ENCODE measurements around the gene HECTD4. TPM values are rescaled to one million over a fixed set of nuclear protein-coding genes. Genes with fewer than 3 reads are reported as not detected.
"Not testable (repeated sequence)": the region's sequence is repeated elsewhere in the genome, so short reads cannot be mapped to it uniquely, and the experiment has no call there.

HECTD4 gene
- total RNA-seq, 1 experiment from 2014 or later = 32.5 TPM

DNA sequence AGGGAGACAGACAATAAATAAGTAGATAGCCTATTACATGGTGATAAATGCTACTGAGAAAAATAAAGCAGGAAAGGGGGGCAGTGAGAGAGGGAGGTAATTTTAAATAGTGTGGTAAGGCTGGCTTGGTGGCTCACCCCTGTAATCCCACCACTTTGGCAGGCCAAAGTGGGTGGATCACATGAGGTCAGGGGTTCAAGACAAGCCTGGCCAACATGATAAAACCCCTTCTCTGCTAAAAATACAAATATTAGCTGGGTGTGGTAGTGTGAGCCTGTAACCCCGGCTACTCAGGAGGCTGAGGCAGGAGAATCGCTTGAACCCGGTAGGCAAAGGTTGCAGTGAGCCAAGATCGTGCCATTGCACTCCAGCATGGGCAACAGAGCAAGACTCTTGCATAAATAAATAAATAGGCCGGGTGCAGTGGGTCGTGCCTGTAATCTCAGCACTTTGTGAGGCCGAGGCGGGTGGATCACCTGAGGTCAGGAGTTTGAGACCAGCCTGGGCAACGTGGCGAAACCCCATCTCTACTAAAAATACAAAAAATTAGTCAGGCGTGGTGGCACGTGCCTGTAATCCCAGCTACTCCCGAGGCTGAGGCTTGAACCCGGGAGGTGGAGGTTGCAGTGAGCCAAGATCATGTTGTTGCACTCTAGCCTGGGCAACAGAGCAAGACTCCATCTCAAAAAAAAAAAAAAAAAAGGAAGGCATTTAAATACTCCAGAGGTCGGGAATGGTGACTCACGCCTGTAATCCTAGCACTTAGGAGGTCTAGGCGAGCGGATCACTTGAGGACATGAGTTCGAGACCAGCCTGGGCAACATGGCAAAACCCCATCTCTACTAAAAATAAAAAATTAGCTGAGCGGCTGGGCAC is 271.2 kb downstream of the HECTD4 start:
- Histone ChIP-seq H3K4me2 (ENCODE audit: low read depth, low read length, poor library complexity, severe bottlenecking) (peak overlapping the region; percentile 98), H3K79me2 (ENCODE audit: low read length) (peaks cover 30% of the 10 kb centered on the region), H3K9ac (ENCODE audit: low read length) (peak overlapping the region; percentile 64), H2AFZ (ENCODE audit: low read length) (peak overlapping the region; percentile 65), H3K27ac (ENCODE audit: low read length) (peak overlapping the region; percentile 96), H3K4me1 (ENCODE audit: low read length) (peaks cover 38% of the 10 kb centered on the region), H3K4me3 (ENCODE audit: low read length) (peak overlapping the region; percentile 53; the same call in 1 of the 2 replicates)
- H3K36me3 ChIP-seq (ENCODE audit: insufficient read depth, low read length); H4K20me1 ChIP-seq (ENCODE audit: insufficient read depth, low read depth, low read length); H3K27me3 ChIP-seq (ENCODE audit: low read length); H3K9me2 ChIP-seq (replicated peaks; ENCODE audit: insufficient read depth, low read length); DNase-seq; H3K9me3 ChIP-seq (ENCODE audit: low read length): not testable (repeated sequence)

Small RNA genes within 50 kb of the gene (small RNA-seq; reads per million reads assigned to genes)
- gene RF00019 = not detected

Other genes with a start within 250 kb of the HECTD4 start
- gene RPL6, start 27.2 kb upstream of the HECTD4 start, total RNA-seq (2014; rRNA removed; shearing (Covaris generic); ENCODE audit: low replicate concordance) = 2,259 and 2,811 TPM in 2 replicates
- 65.3 and 66.3 TPM in 2 replicates for gene PTPN11, start 36.5 kb upstream of the HECTD4 start, total RNA-seq (2014; rRNA removed; shearing (Covaris generic); ENCODE audit: low replicate concordance)